Ovary (tissue), 3 donors: ENCODE measurements around the gene ITSN1.

Experiments
- CTCF ChIP-seq, 3 donors: fragments of 450-650 bp in 2 of 3; fragments of 200-600 bp in 1 of 3; IDR thresholded peaks; one replicate each; pipeline versions ENCODE4 v1.5.1 to v1.8.0; 2016 to 2022; ENCODE audit warnings: antibody characterized with exemption in 3 of 3, mild to moderate bottlenecking in 1 of 3
- EP300 ChIP-seq: sonication (generic); formaldehyde crosslinking; IDR thresholded peaks from one replicate; pipeline ENCODE4 v1.6.1; 2017; ENCODE audit warnings: antibody characterized with exemption
- donor health status: DM: no; HTN: no; CAD: no.

DNA sequence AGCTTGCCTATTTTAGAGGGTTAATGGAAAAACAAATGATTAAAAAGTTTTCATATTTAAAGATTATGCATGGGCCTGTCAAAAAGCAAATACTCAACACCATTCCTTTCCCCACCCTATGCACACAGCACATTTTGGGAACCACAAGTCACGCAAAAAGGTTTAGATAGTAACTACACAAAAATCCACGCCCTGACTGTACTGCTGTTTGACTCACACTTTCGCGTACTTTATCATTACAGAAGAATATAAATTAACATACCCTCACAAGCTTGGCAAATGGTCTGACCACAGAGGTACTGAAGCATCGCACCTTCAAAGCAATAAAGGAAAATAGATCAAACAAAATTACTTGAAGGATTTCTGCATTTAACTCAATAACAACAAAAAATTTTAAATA, 271.9 kb downstream of the ITSN1 start:
- TF ChIP-seq CTCF (IDR thresholded peaks at IDR 0.05): no peak
- TF ChIP-seq EP300: no peak
